GM12874 (cell line): ENCODE results near the gene IMMP2L.

Experiments
- CTCF ChIP-seq: IDR thresholded peaks from 2 replicates; pipeline ENCODE4 v1.5.1; 2011; ENCODE audit warnings: low read depth, mild to moderate bottlenecking, control low read depth, low read length, moderate library complexity; ENCODE audit not compliant: insufficient read depth

IMMP2L gene

GRCh38 chr7:110750931-110751605, 811.2 kb downstream of the IMMP2L start:
- no peak for TF ChIP-seq CTCF

GRCh38 chr7:110733221-110733620, 829.1 kb downstream of the IMMP2L start:
- no peak for TF ChIP-seq CTCF

GRCh38 chr7:110724811-110725210, 837.5 kb downstream of the IMMP2L start:
- TF ChIP-seq CTCF: no peak

GRCh38 chr7:110721395-110721794, 840.9 kb downstream of the IMMP2L start:
- no peak for TF ChIP-seq CTCF

- TF ChIP-seq CTCF: no peak
These were observed 841.7 kb downstream of the IMMP2L start for GRCh38 chr7:110720626-110721025.

GRCh38 chr7:110719741-110720140, 842.6 kb downstream of the IMMP2L start:
- TF ChIP-seq CTCF: no peak

- TF ChIP-seq CTCF: no peak
These were observed 843.6 kb downstream of the IMMP2L start for GRCh38 chr7:110718503-110719205.
